ENCODE data around the gene ALG12. TPM values are rescaled to one million over a fixed set of nuclear protein-coding genes. Genes with fewer than 3 reads are reported as not detected.

Gene ALG12
- total and polyA plus RNA-seq, 2 of the 4 experiments (the other 2 are of a cell fraction), result 7.2 to 10.9 TPM

DNA sequence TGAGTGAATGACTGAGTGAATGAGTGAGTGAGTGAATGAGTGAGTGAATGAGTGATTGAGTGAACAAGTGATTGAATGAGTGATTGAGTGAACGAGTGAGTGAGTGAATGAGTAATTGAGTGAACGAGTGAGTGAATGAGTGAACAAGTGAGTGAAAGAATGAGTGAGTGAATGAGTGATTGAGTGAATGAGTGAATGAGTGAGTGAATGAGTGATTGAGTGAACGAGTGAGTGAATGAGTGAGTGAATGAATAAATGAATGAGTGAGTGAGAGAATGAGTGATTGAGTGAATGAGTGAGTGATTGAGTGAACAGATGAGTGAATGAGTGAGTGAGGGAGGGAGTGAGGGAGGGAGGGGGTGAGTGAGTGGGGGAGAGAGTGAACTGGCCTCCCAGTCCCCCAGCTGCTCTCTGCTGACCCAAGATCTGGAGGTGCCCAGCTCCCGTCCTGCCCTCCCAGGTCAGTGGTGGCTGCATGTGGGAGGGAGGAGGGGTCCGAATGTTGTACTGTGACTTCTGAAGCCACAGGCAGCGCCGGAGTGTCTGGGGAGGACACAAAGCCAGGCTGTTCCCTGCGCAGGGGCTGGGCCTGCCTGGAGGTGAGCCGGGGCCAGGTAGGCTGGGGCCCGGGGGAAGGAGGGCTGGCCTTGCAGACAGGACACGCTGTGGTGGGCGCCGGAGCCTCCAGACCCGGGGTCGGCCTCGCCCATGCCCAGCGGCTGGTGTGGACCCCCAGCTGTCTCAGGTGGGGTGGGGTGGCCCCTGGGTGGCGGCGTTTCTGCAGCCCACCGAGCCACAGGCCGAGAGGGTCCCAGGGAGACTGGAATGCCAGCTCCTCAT is 24.5 kb upstream of the ALG12 start (continued):
- TF ChIP-seq FOS (IDR thresholded peaks at IDR 0.05; ENCODE audit: low read depth, low read length), result no peak

DNA sequence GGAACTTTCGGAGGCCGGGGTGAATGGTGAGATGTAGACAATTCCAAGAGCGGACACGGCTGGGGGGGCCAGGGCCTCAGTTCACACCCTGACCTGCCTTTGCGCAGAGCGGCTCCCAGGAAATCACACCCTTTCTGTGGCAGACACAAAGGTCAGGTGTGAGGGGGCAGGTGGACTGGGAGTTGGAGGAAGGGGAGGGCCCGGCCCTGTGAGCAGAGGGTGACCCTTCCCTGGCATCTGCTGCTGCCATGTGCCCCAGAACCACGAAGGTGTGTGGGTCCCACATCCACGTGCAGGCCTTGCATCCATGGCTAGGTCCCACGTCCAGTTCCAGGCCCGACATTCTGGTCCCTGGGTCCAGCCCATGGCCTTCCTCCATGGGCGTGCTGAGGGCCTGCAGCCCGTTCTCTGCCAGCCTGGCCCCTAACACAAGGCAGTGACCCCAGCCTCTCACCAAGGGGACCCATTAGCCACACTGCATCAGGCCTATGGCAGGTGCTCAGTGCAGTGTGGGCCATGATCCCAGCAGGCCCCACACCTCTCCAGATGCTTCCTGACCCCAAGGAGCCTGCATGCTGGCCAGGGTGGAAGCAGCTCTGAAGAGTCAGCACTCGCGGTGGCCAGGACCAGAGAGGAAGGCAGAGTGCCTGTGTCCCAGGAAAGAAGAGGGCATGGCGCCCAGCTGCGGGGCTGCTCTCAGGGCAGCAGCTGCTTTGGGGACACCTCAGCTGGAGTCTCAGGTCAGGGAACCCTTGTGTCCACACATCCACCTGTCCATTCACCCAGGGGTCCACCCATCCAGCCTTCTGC is 23.5 kb upstream of the ALG12 start:
- ATAC-seq (ENCODE audit: low read depth) (no peak), DNase-seq (no peak)
- Histone ChIP-seq H3K4me2 (ENCODE audit: low read depth, low read length) (no peak overlapping the region), H3K4ac (ENCODE audit: low read depth, low read length) (no peak overlapping the region), H4K8ac (ENCODE audit: low read depth in 2 of 2, low read length in 2 of 2) (no peak overlapping the region), H2BK20ac (ENCODE audit: low read depth, low read length) (no peak overlapping the region), H4K5ac (ENCODE audit: low read depth, low read length) (no peak overlapping the region), H3K9me3 (ENCODE audit: control insufficient read depth, insufficient read depth, low read length) (no peaks in the 10 kb centered on the region), H2AK5ac (ENCODE audit: low read depth, low read length) (no peak overlapping the region), H3K14ac (replicated peaks; ENCODE audit: low read depth, low read length) (no peak overlapping the region), H3K56ac (ENCODE audit: extremely low read depth, insufficient read depth, low read length) (no peak overlapping the region), H2AK9ac (replicated peaks; ENCODE audit: low read depth, low read length, poor library complexity) (peak overlapping the region; percentile 45), H3K79me1 (ENCODE audit: low read depth in 1 of 2, low read length in 2 of 2) (no peaks in the 10 kb centered on the region), H2BK120ac (ENCODE audit: low read depth, low read length) (no peak overlapping the region), H4K20me1 (ENCODE audit: insufficient read depth, low read length) (no peaks in the 10 kb centered on the region), H3K36me3 (ENCODE audit: control insufficient read depth, insufficient read depth, low read length) (no peaks in the 10 kb centered on the region), H3K9me1 (ENCODE audit: insufficient read depth, low read length) (no peaks in the 10 kb centered on the region), H3K27me3 (ENCODE audit: control insufficient read depth, insufficient read depth, low read length) (no peaks in the 10 kb centered on the region), H3K18ac (ENCODE audit: low read depth, low read length) (no peak overlapping the region), H3K23ac (ENCODE audit: low read depth, low read length) (no peak overlapping the region), H3K27ac (ENCODE audit: insufficient read depth, low read length) (no peak overlapping the region), H4K91ac (ENCODE audit: insufficient read depth, low read depth, low read length) (no peak overlapping the region), H3K9ac (ENCODE audit: low read depth, low read length) (no peak overlapping the region), H2BK5ac (ENCODE audit: low read depth, low read length, poor library complexity, severe bottlenecking) (no peak overlapping the region), H3K4me3 (ENCODE audit: insufficient read depth, low read depth, low read length) (no peak overlapping the region), H2AFZ (replicated peaks; ENCODE audit: low read length, poor library complexity) (no peak overlapping the region), H3K4me1 (ENCODE audit: control insufficient read depth, insufficient read depth, low read length) (no peaks in the 10 kb centered on the region), H2BK15ac (ENCODE audit: low read depth, low read length) (no peak overlapping the region)
- dilution Hi-C loops (cut with HindIII; ENCODE audit: low sequenced_read_pairs, unreplicated experiment) (no loop called here), in situ Hi-C loops (cut with MboI; ENCODE audit: low sequenced_read_pairs) (no loop called here), intact Hi-C loops (cut with micrococcal nuclease) (no loop called here)
- ChIA-PET POLR2A (ENCODE audit: unreplicated experiment) (interaction anchor here (0.5 kb wide), 1 partner anchor 21 kb away, joined by 5 read pairs; no protein-coding TSS in a partner anchor), CTCF (no interaction called here)
- WGBS, 2 experiments (ENCODE audit: extremely low coverage in 2 of 2, insufficient read length in 1 of 2), result 85% methylated on average over 12 of the region's 17 CpGs; no CpG with 5 or more reads in 1 of the 2 experiments
- BruUV-seq (replicated peaks), result no TSS peak
- TF ChIP-seq SMC3 (IDR thresholded peaks at IDR 0.05; ENCODE audit: low read depth, low read length) (no peak), CTCF (conservative IDR thresholded peaks at IDR 0.05; ENCODE audit: low read depth, low read length) (no peak), CEBPB (IDR thresholded peaks at IDR 0.05; ENCODE audit: low read depth, low read length) (no peak), POLR2A (IDR thresholded peaks at IDR 0.05; ENCODE audit: low read depth, low read length) (no peak), RAD21 (IDR thresholded peaks at IDR 0.05; ENCODE audit: low read length) (no peak), MAFK (IDR thresholded peaks at IDR 0.05; ENCODE audit: low read depth, low read length) (no peak), MAZ (IDR thresholded peaks at IDR 0.05; ENCODE audit: borderline replicate concordance, low read depth, low read length) (no peak), BHLHE40 (IDR thresholded peaks at IDR 0.05; ENCODE audit: low read depth, low read length) (no peak), CHD1 (IDR thresholded peaks at IDR 0.05; ENCODE audit: low read depth, low read length) (no peak), ELK1 (IDR thresholded peaks at IDR 0.05; ENCODE audit: borderline replicate concordance, low read depth, low read length) (no peak), RCOR1 (IDR thresholded peaks at IDR 0.05; ENCODE audit: insufficient replicate concordance, low read length) (no peak)

All from IMR-90 (cell line).